Glomerular endothelial cell (primary cell): ENCODE data around the gene UPK3B. TPM values are rescaled to one million over a fixed set of nuclear protein-coding genes. Genes with fewer than 3 reads are reported as not detected.
"Not testable (repeated sequence)": the region's sequence is repeated elsewhere in the genome, so short reads cannot be mapped to it uniquely, and the experiment has no call there.

Experiments
- DNase-seq: peaks from one replicate; pipeline ENCODE4 v3.0.0-alpha.2; 2011; ENCODE audit warnings: low read depth, low spot score; ENCODE audit errors: extremely low read depth
- total RNA-seq: library from RNA; depleted of rRNA; stranded (reverse); fragments of >200 nt; gene quantifications from 2 replicates; pipeline ENCODE4 v1.2.3, GENCODE V29; 2015

The UPK3B gene
- total RNA-seq, 1 donor from 2014 or later: 1.1 TPM

GRCh38 chr7:76487969-76488368 lies 22.4 kb upstream of the UPK3B start:
- DNase-seq: not testable (repeated sequence)

DNA sequence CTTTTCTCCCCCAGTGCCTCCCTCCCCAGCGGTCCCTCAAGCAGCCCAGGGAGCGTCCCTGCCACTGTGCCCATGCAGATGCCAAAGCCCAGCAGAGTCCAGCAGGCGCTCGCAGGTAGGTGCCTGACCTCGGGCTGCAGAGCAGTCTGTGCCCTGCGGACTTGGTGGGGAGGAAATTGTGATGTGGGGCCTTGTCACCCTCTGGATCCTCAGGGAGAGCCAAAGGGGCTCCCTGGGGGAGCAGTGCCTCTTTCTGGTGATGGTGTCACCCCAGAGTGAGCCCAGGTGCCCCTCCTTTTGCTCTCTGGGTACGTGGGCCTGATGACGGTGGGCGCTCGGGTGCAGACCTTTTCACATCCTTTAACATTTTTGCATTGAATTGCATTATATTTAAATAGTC lies 18.2 kb upstream of the UPK3B start:
- not testable (repeated sequence) for DNase-seq

GRCh38 chr7:76495717-76496116 lies 14.6 kb upstream of the UPK3B start:
- DNase-seq: not testable (repeated sequence)

DNA sequence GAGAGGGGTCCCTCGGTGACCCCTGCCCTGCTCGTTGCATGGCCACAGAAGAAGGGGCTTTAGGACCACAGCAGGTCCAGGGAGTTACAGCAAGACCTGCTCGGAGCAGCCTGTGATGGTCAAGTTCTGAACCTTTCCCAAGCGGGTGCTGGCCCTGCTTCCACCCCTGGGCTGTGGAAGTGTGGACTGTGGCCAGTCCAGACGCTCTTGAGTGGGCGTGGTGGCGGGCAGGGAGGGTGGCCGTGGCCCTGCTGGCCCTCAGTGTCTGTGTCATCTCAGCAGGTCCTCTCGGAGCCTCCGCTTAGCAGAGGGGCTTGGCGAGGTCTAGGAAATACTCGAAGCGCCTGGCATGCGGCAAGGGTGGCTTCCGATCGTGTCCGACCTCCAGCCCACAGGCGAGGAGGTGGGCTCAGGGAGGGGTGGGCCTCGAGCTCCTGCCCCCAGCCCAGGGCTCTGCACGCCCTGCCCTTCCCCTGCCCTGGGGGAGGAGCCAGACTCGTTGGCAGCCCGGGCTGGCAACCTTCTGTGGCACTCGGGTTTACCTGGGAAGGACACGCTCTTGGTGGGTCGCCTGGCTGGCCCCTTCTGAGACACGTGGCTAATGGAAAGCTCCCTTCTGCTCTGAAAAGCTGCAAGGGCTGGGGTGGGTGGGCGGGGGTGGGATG lies 12.3 kb upstream of the UPK3B start:
- DNase-seq: not testable (repeated sequence)

GRCh38 chr7:76498583-76499200 lies 11.7 kb upstream of the UPK3B start:
- DNase-seq: not testable (repeated sequence)

DNA sequence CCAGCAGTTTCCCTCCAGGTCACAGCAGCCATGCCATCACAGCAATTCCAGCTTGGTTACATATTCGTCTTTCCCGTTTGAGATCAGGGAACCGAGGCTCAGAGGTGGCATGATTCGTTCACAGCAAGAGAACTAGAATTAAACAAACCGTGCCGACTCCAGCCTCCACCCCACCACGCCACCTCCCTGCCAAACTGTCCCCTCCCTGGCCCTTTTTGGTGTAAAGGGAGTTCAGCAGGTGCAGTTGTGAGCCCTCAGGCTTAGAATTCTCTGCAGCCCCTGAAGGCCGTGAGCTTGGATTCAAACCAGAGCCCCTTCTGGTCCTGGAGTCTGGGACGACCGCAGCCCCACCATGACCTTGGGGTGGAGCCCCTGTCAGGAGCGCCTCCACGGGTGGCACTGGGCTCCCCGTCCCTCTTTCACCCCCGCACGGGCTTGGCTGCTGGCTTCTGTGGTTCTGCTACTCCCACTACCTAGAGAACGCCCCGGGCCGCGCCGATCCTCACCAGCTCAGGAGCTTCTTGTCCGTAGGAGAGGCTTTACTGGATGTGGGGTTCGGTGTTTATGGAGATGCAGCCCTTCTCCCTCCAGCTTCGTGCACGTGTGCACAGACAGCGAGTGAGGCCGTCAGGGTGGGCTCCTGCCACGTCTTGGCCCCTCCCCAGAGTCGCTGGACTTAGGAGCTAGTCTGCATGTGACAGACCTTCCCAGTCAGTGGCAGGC lies 11.0 kb upstream of the UPK3B start:
- not testable (repeated sequence) for DNase-seq

GRCh38 chr7:76499924-76500241 lies 10.5 kb upstream of the UPK3B start:
- not testable (repeated sequence) for DNase-seq

DNA sequence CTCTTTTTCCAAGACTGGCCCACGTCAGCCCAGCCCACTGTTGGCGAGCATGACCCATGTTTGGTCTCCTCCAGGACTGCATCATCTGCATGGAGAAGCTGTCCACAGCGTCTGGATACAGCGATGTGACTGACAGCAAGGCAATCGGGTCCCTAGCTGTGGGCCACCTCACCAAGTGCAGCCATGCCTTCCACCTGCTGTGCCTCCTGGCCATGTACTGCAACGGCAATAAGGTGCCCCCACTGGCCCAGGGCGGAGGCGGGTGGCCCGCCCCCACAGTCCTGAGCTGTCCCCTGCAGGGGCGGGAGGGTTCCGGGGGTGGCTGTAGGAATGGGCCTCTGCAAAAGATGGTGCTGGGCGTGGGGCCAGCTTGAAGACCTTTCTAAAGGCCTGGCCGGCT lies 8.1 kb upstream of the UPK3B start:
- not testable (repeated sequence) for DNase-seq

DNA sequence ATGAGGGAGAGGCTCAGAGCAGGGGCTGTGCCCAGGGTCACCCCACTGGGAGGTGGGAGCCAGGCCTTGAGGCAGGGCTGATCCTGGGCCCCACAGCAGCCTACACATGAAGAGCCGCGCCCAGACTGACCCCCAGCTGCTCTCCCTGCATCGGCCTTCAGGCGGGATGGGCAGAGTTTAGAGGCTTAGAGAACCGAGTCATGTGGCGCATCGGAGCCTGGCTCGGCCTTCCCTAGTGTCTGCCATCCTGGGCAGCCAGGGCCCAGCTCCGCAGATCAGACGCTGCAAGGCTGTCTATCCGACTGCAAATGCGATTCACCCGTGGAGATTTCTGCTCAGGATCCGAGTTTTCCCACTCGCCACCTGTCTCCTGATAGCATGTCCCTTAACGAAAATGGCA lies 7.5 kb upstream of the UPK3B start:
- not testable (repeated sequence) for DNase-seq

DNA sequence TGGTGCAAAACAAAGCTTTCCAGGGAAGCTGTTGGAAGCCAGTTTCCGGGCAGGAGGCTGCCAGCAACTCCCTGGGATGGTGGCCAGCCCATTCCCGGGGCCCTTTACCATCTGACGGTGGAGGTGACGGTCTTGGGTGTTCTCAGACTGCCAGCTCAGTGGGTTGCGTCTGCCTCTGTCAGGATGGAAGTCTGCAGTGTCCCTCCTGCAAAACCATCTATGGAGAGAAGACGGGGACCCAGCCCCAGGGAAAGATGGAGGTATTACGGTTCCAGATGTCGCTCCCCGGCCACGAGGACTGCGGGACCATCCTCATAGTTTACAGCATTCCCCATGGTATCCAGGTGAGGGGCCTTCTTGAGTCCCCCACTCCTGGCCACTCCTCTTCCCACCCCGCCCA lies 7.1 kb upstream of the UPK3B start:
- not testable (repeated sequence) for DNase-seq

GRCh38 chr7:76504351-76505167 lies 5.8 kb upstream of the UPK3B start:
- not testable (repeated sequence) for DNase-seq

DNA sequence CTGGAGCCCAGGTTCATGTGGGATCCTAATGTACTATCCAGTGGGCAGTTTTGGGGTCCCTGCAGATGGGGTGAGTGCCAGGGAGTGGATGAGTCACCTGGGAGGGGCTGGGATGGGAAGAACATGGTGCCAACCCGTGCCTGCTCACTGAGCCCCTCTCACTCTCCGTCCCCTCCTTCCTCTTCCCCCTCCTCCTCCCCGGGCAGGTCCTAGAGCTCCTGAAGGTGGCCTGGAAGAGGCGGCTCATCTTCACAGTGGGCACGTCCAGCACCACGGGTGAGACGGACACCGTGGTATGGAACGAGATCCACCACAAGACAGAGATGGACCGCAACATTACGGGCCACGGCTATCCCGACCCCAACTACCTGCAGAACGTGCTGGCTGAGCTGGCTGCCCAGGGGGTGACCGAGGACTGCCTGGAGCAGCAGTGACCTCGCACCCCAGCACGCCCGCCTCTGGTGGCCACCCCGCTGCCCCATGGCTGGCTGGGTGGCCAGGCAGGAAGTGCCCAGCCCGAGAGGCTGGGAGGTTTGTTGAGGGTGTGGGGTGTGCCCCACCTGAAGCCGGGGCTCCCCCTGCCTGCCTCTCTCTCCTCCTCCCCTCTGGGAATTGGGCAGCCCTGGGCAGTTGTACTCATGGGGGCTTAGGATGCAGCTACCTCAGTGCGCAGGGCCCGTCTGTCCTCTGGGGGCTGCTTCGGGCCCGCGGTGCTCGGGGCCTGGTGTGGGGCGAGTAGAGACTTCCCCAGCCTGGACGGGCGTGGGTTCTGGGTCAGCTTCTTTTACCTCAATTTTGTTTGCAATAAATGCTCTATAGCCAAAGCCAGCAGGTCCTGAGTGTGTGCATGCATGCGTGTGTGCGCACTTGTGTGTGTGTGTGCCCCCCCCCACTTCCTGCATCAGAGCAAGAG lies 4.9 kb upstream of the UPK3B start:
- DNase-seq: no peak

- DNase-seq: no peak
Measured at GRCh38 chr7:76506081-76506440, 4.3 kb upstream of the UPK3B start.

DNA sequence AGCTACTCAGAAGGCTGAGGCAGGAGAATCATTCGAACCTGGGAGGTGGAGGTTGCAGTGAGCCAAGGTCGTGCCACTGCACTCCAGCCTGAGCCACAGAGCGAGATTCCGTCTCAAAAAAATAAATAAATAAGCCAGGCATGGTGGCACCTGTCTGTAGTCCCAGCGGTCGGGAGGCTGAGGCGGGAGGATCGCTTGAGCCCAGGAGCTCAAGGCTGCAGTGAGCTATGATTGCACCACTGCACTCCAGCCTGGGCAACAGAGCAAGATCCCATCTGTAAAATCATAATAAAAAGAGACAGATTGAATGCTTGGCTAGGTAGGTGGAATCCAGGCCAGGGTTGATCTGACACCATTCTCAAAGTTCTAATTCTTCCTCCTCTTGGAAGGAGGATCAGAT lies 3.7 kb upstream of the UPK3B start:
- DNase-seq: not testable (repeated sequence)

- no peak for DNase-seq
Measured at GRCh38 chr7:76507723-76508406, 2.5 kb upstream of the UPK3B start.

DNA sequence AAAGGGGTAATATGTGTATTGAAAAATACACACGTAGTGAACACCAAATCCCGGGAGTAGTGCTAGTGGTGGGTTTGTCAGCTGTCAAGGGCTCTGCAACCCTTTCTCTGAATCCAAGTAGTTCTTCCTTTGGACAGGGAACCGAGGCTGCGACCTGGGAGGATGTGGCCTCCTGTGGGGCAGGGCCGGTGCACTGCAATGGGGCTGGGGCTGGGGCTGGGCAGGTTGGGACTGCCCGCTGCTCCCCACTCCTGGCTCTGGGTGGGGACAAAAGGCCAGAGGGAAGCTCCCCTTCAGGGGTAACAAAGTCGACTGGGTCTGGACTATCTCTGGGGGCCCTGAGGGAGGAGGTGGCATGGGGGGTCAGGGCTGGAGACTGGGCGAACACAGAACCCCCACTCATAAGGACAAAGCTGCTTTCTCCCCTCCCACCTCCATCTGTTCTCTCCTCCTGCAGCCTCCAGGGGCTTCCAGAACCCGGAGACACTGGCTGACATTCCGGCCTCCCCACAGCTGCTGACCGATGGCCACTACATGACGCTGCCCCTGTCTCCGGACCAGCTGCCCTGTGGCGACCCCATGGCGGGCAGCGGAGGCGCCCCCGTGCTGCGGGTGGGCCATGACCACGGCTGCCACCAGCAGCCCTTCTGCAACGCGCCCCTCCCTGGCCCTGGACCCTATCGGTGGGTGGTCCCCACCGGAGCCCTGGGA lies 1.0 kb downstream of the UPK3B start:
- DNase-seq: not testable (repeated sequence)

DNA sequence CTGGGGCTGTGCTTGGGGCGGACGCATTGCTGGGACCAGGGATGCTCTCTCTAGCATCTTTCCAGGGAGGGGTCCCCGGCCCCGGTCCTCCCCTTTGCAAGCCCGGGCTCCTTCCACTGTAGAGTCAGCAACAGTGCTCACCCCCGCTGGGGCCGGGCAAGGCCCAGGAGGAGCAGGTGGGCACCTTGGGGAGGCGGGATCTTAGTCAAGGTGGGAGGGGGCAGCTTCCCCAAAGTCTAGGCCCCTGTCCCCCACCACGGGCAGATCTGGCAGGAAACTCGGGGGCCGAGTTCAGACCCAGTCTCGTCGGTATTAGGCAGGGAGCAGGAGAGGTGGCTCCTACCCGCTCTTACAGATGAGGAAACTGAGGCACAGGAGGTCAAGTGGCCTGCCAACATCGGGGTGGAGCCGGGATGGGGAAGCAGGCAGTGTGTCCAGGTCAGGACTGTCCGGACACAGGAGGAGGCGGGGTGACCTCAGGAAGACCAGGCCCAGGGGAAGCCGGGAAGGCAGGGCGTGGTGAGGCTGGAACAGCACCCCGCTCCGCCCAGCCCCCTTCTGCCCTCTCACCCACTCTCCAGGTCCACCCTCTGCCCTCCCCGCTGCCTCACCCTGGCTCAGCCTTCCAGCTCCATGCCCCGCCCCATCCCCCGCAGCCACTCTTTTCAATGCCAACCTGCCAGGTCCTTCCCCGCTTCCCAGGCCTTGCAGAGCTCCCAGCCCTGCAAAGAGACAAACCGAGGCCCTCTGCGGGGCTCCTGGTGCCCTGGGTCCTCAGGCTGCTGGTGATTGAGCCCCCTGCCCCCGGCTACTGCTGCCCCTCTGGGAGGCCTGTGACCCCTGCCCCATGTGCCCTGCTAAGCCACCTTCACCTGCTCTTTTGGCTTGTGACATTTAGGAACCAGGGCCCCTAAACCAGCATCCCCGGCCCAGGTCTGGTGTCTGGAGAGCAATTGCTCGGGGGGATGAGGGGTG lies 1.8 kb downstream of the UPK3B start:
- not testable (repeated sequence) for DNase-seq
